ENCODE results near the gene KERA. TPM values are rescaled to one million over a fixed set of nuclear protein-coding genes. Genes with fewer than 3 reads are reported as not detected.

The KERA gene, protein sequence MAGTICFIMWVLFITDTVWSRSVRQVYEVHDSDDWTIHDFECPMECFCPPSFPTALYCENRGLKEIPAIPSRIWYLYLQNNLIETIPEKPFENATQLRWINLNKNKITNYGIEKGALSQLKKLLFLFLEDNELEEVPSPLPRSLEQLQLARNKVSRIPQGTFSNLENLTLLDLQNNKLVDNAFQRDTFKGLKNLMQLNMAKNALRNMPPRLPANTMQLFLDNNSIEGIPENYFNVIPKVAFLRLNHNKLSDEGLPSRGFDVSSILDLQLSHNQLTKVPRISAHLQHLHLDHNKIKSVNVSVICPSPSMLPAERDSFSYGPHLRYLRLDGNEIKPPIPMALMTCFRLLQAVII
- not detected for total RNA-seq (2013)
- polyA plus RNA-seq: not detected
- not detected in 2 replicates for polyA minus RNA-seq
- 0 to 0.58 (median 0) reads per million in 11 experiments for total RNA-seq

GRCh38 chr12:91057368-91058165 lies at the start of gene KERA:
Gene KERA, minus strand, starts transcription at chr12:91058024. Its CDS starts 1,743 bp downstream, at chr12:91056281.
- Histone ChIP-seq H4K20me1 (ENCODE audit: insufficient read depth, low read length) (no peaks in the 10 kb centered on the region), H3K79me2 (ENCODE audit: insufficient read depth, low read length) (no peaks in the 10 kb centered on the region), H3K4me3 (replicated peaks in 1 of 3; ENCODE audit: low read depth in 2 of 3, low read length in 3 of 3) (no peak within 1 kb of the TSS), H3K36me3 (replicated peaks in 1 of 2; ENCODE audit: control insufficient read depth in 1 of 2, insufficient read depth in 2 of 2, low read length in 2 of 2) (no peaks in the 10 kb centered on the region), H3K4me1 (ENCODE audit: control insufficient read depth in 1 of 2, insufficient read depth in 2 of 2, low read length in 2 of 2) (no peaks in the 10 kb centered on the region), H3K27me3 (ENCODE audit: control insufficient read depth in 2 of 2, insufficient read depth in 2 of 2, low read length in 2 of 2) (no peaks in the 10 kb centered on the region), H2AFZ (ENCODE audit: insufficient read depth, low read depth, low read length, poor library complexity, severe bottlenecking) (no peak within 1 kb of the TSS), H3K9me3 (replicated peaks in 1 of 2; ENCODE audit: control insufficient read depth in 1 of 2, insufficient read depth in 1 of 2, low read length in 2 of 2) (no peaks in the 10 kb centered on the region), H3K27ac (ENCODE audit: low read depth in 1 of 2, low read length in 2 of 2) (no peak within 1 kb of the TSS), H3K4me2 (replicated peaks; ENCODE audit: extremely low read depth, low read length, poor library complexity, severe bottlenecking) (no peak within 1 kb of the TSS), H3K9ac (ENCODE audit: insufficient read depth, low read length, poor library complexity, severe bottlenecking) (no peak within 1 kb of the TSS)
- Mint-ChIP-seq H3K9me3 (no peaks in the 10 kb centered on the region), H3K4me3 (no peak within 1 kb of the TSS), H3K27me3 (ENCODE audit: low read depth in 3 of 3) (no peaks in the 10 kb centered on the region), H3K4me1 (no peaks in the 10 kb centered on the region), H3K36me3 (no peaks in the 10 kb centered on the region), H3K27ac (no peak within 1 kb of the TSS)
- DNase-seq: no peak
- TF ChIP-seq, protein P1, sequence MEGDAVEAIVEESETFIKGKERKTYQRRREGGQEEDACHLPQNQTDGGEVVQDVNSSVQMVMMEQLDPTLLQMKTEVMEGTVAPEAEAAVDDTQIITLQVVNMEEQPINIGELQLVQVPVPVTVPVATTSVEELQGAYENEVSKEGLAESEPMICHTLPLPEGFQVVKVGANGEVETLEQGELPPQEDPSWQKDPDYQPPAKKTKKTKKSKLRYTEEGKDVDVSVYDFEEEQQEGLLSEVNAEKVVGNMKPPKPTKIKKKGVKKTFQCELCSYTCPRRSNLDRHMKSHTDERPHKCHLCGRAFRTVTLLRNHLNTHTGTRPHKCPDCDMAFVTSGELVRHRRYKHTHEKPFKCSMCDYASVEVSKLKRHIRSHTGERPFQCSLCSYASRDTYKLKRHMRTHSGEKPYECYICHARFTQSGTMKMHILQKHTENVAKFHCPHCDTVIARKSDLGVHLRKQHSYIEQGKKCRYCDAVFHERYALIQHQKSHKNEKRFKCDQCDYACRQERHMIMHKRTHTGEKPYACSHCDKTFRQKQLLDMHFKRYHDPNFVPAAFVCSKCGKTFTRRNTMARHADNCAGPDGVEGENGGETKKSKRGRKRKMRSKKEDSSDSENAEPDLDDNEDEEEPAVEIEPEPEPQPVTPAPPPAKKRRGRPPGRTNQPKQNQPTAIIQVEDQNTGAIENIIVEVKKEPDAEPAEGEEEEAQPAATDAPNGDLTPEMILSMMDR (IDR thresholded peaks at IDR 0.05): no peak
- intact Hi-C loops (cut with micrococcal nuclease): no loop called here
- 87% methylated on average over 3 of the region's 9 CpGs for WGBS (ENCODE audit: insufficient coverage)

GRCh38 chr12:91106283-91106682 lies 48.5 kb upstream of the KERA start:
- H3K27ac ChIP-seq (ENCODE audit: low read depth in 1 of 2, low read length in 2 of 2): no peak overlapping the region
- H3K9me3 ChIP-seq (replicated peaks in 1 of 2; ENCODE audit: control insufficient read depth in 1 of 2, insufficient read depth in 1 of 2, low read length in 2 of 2): no peaks in the 10 kb centered on the region
- TF ChIP-seq, protein P1 (IDR thresholded peaks at IDR 0.05): no peak
- no peaks in the 10 kb centered on the region for H3K4me1 ChIP-seq (ENCODE audit: control insufficient read depth in 1 of 2, insufficient read depth in 2 of 2, low read length in 2 of 2)
- H3K4me2 ChIP-seq (replicated peaks; ENCODE audit: extremely low read depth, low read length, poor library complexity, severe bottlenecking): no peak overlapping the region
- no peaks in the 10 kb centered on the region for H3K36me3 Mint-ChIP-seq
- H3K4me1 Mint-ChIP-seq: no peaks in the 10 kb centered on the region
- H3K9me3 Mint-ChIP-seq: no peaks in the 10 kb centered on the region
- H3K79me2 ChIP-seq (ENCODE audit: insufficient read depth, low read length): no peaks in the 10 kb centered on the region
- no peak overlapping the region for H3K27ac Mint-ChIP-seq
- intact Hi-C loops (cut with micrococcal nuclease): no loop called here
- no peaks in the 10 kb centered on the region for H4K20me1 ChIP-seq (ENCODE audit: insufficient read depth, low read length)
- no peak overlapping the region for H2AFZ ChIP-seq (ENCODE audit: insufficient read depth, low read depth, low read length, poor library complexity, severe bottlenecking)
- no peak overlapping the region for H3K4me3 Mint-ChIP-seq
- peaks cover 0 to 3% (median 0%) of the 10 kb centered on the region in 3 donors for H3K27me3 Mint-ChIP-seq (ENCODE audit: low read depth in 3 of 3)
- no peak overlapping the region for H3K4me3 ChIP-seq (replicated peaks in 1 of 3; ENCODE audit: low read depth in 2 of 3, low read length in 3 of 3)
- no peak for DNase-seq
- H3K36me3 ChIP-seq (replicated peaks in 1 of 2; ENCODE audit: control insufficient read depth in 1 of 2, insufficient read depth in 2 of 2, low read length in 2 of 2): no peaks in the 10 kb centered on the region
- H3K27me3 ChIP-seq (ENCODE audit: control insufficient read depth in 2 of 2, insufficient read depth in 2 of 2, low read length in 2 of 2): no peaks in the 10 kb centered on the region
- H3K9ac ChIP-seq (ENCODE audit: insufficient read depth, low read length, poor library complexity, severe bottlenecking): no peak overlapping the region
